Activated B cell treated with CpG ODN at 0.5 μM for 24 hours (primary cell): ENCODE data around the gene FAM163A. TPM values are rescaled to one million over a fixed set of nuclear protein-coding genes. Genes with fewer than 3 reads are reported as not detected.

ENCODE experiments used
- ATAC-seq: fragments of 200-7000 bp; cut with Tn5 transposase; one replicate; pipeline ENCODE4 v1.10.0; 2021; ENCODE audit warnings: low read depth, mild to moderate bottlenecking, moderate library complexity
- CTCF ChIA-PET: fragments of 350-600 bp; sonication (Branson Sonifier 250); formaldehyde crosslinking; loops from one replicate; lab custom pipeline; 2021; ENCODE audit warnings: antibody characterized with exemption; lab: Charles Lee
- POLR2A ChIA-PET: fragments of 350-600 bp; sonication (Branson Sonifier 250); formaldehyde crosslinking; loops from one replicate; lab custom pipeline; 2021; ENCODE audit warnings: antibody characterized with exemption; lab: Charles Lee
- DNase-seq: peaks from one replicate; pipeline ENCODE4 v3.0.0; 2022
- H3K27ac Mint-ChIP-seq: one replicate; pipeline ENCODE4 v1.8.0; 2020; ENCODE audit warnings: mixed read lengths
- H3K27me3 Mint-ChIP-seq: one replicate; pipeline ENCODE4 v1.8.0; 2021; ENCODE audit warnings: mixed read lengths
- H3K36me3 Mint-ChIP-seq: one replicate; pipeline ENCODE4 v1.8.0; 2021; ENCODE audit warnings: low read depth, mixed read lengths
- H3K4me1 Mint-ChIP-seq: one replicate; pipeline ENCODE4 v1.8.0; 2021; ENCODE audit warnings: mixed read lengths
- H3K4me3 Mint-ChIP-seq: one replicate; pipeline ENCODE4 v1.8.0; 2020; ENCODE audit warnings: mild to moderate bottlenecking, mixed read lengths
- H3K9me3 Mint-ChIP-seq: one replicate; pipeline ENCODE4 v1.8.0; 2020; ENCODE audit warnings: mixed read lengths
- CTCF ChIP-seq: fragments of 200-600 bp; IDR thresholded peaks from one replicate; pipeline ENCODE4 v1.8.0; 2022; ENCODE audit warnings: antibody characterized with exemption, mild to moderate bottlenecking
- intact Hi-C: fragments of 100-400 bp; cut with micrococcal nuclease; formaldehyde crosslinking; loops from one replicate; pipeline ENCODE4 v1.15.1; 2024
- total RNA-seq: library from RNA; stranded (reverse); gene quantifications from 2 replicates; pipeline ENCODE4 v1.2.3, GENCODE V29; 2022

Gene FAM163A
- total RNA-seq, 1 donor from 2014 or later, result not detected

GRCh38 chr1:179812501-179813292 lies 69.6 kb downstream of the FAM163A start:
- Mint-ChIP-seq H3K4me3 (no peak overlapping the region), H3K4me1 (peaks cover 22% of the 10 kb centered on the region), H3K27ac (no peak overlapping the region), H3K36me3 (peaks cover 3% of the 10 kb centered on the region), H3K27me3 (peaks cover 20% of the 10 kb centered on the region), H3K9me3 (no peaks in the 10 kb centered on the region)
- ChIA-PET CTCF (interaction anchor here (2.7 kb wide), 1 partner anchor 367 kb away, joined by 11 read pairs; no protein-coding TSS in a partner anchor), POLR2A (no interaction called here)
- no peak for TF ChIP-seq CTCF
- DNase-seq, result no peak
- no peak for ATAC-seq
- intact Hi-C loops, result loop anchor here (5.0 kb wide), 1 partner anchor 210 kb away; no protein-coding TSS in a partner anchor

GRCh38 chr1:179813626-179814545 lies 70.8 kb downstream of the FAM163A start:
- peak overlapping the region; percentile 87 for H3K4me3 Mint-ChIP-seq
- H3K27me3 Mint-ChIP-seq, result peaks cover 20% of the 10 kb centered on the region

GRCh38 chr1:179814546-179814838 lies 71.4 kb downstream of the FAM163A start:
- Mint-ChIP-seq H3K4me1 (peaks cover 22% of the 10 kb centered on the region), H3K36me3 (peaks cover 3% of the 10 kb centered on the region), H3K9me3 (no peaks in the 10 kb centered on the region), H3K4me3 (peak overlapping the region; percentile 87), H3K27me3 (peaks cover 20% of the 10 kb centered on the region), H3K27ac (peak overlapping the region; percentile 61)
- POLR2A ChIA-PET, result interaction anchor here (1.2 kb wide), 1 partner anchor 68 kb away, joined by 4 read pairs; the partner anchor contains the start of gene TOR1AIP1
- ATAC-seq (peak; percentile 49), DNase-seq (no peak)
- no peak for TF ChIP-seq CTCF
- CTCF ChIA-PET, result interaction anchor here (0.8 to 2.7 kb wide), 22 partner anchors 8 to 1504 kb away, joined by 3 to 23 read pairs (median 4); partner anchors contain the start of gene QSOX1
- intact Hi-C loops, result loop anchor here (1.0 to 5.0 kb wide), 5 partner anchors 108 to 735 kb away; no protein-coding TSS in a partner anchor

More at GRCh38 chr1:179813626-179814545, 70.8 kb downstream of the FAM163A start:
- intact Hi-C loops, result loop anchor here (1.0 to 5.0 kb wide), 5 partner anchors 108 to 735 kb away; no protein-coding TSS in a partner anchor
- peaks cover 3% of the 10 kb centered on the region for H3K36me3 Mint-ChIP-seq
- H3K27ac Mint-ChIP-seq, result no peak overlapping the region
- DNase-seq, result no peak
- no peak for TF ChIP-seq CTCF
- H3K4me1 Mint-ChIP-seq, result peaks cover 22% of the 10 kb centered on the region
- POLR2A ChIA-PET, result interaction anchor here (1.2 kb wide), 1 partner anchor 69 kb away, joined by 4 read pairs; the partner anchor contains the start of gene TOR1AIP1
- CTCF ChIA-PET, result interaction anchor here (0.9 to 2.7 kb wide), 17 partner anchors 8 to 1504 kb away, joined by 3 to 23 read pairs (median 4); partner anchors contain the start of gene QSOX1
- H3K9me3 Mint-ChIP-seq, result no peaks in the 10 kb centered on the region
- ATAC-seq, result no peak

- Mint-ChIP-seq H3K4me3 (peak overlapping the region; percentile 87), H3K27me3 (peaks cover 14% of the 10 kb centered on the region), H3K36me3 (peaks cover 3% of the 10 kb centered on the region), H3K27ac (peak overlapping the region; percentile 61), H3K9me3 (no peaks in the 10 kb centered on the region), H3K4me1 (peaks cover 19% of the 10 kb centered on the region)
- no peak for TF ChIP-seq CTCF
- ChIA-PET POLR2A (interaction anchor here (1.2 kb wide), 1 partner anchor 67 kb away, joined by 4 read pairs; the partner anchor contains the start of gene TOR1AIP1), CTCF (interaction anchor here (0.8 to 2.7 kb wide), 7 partner anchors 12 to 1505 kb away, joined by 3 to 23 read pairs (median 5); no protein-coding TSS in a partner anchor)
- intact Hi-C loops, result loop anchor here (2.0 kb wide), 1 partner anchor 363 kb away; no protein-coding TSS in a partner anchor
- DNase-seq, result no peak
- no peak for ATAC-seq
Measured at GRCh38 chr1:179815641-179816040, 72.5 kb downstream of the FAM163A start.
